GM12872 (cell line): Measurements from ENCODE around the gene STIL.

Source experiments
- TF ChIP-seq, protein P1 (sequence below): IDR thresholded peaks from 3 replicates; pipeline ENCODE4 v1.5.1; 2011; ENCODE audit warnings: low read depth, mild to moderate bottlenecking, low read length, moderate library complexity; ENCODE audit not compliant: insufficient read depth

STIL gene

DNA sequence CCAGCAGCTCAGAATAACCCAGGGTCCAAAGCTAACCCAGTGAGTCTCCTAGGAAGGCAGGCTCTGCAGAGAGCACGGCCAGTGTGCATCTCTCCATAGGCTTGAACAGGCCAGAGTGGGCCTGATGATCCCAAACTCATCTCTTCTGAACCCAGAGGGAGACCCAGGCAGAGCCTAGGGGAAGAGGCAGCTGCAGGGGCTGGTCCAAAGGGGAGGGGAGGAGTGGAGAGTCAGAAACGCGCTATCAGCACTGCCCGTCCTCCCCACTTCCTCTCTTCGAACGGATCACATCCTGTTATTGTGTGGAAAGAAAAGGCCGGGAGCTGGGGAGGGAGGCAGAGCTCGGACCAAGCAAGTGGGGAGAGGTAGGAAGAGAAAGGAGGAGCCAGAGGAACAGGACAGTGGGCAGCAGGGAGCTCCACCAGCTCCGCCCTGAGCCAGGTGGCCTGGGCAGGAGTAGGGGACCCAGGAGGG is 102.1 kb downstream of the STIL start:
- TF ChIP-seq, protein P1, sequence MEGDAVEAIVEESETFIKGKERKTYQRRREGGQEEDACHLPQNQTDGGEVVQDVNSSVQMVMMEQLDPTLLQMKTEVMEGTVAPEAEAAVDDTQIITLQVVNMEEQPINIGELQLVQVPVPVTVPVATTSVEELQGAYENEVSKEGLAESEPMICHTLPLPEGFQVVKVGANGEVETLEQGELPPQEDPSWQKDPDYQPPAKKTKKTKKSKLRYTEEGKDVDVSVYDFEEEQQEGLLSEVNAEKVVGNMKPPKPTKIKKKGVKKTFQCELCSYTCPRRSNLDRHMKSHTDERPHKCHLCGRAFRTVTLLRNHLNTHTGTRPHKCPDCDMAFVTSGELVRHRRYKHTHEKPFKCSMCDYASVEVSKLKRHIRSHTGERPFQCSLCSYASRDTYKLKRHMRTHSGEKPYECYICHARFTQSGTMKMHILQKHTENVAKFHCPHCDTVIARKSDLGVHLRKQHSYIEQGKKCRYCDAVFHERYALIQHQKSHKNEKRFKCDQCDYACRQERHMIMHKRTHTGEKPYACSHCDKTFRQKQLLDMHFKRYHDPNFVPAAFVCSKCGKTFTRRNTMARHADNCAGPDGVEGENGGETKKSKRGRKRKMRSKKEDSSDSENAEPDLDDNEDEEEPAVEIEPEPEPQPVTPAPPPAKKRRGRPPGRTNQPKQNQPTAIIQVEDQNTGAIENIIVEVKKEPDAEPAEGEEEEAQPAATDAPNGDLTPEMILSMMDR, result no peak

DNA sequence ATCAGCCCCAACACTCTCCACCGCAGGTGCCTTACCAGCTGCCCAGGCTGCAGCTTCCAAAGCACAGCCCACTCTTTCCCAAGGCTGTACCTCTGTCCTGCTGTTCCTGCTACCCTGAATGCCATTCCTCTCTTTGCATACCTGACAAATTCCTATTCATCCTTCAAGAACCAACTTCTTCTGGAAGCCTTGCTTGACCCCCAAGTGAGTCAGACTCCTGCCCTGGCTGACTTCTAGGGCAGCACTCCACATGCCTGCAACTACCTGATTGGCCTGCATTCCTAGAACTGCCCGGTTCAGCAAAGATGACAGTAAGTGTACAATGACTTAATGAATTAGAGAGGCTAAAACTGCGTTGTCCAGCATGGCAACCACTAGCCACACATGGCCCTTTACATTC is 103.3 kb downstream of the STIL start:
- TF ChIP-seq, protein P1, result no peak

DNA sequence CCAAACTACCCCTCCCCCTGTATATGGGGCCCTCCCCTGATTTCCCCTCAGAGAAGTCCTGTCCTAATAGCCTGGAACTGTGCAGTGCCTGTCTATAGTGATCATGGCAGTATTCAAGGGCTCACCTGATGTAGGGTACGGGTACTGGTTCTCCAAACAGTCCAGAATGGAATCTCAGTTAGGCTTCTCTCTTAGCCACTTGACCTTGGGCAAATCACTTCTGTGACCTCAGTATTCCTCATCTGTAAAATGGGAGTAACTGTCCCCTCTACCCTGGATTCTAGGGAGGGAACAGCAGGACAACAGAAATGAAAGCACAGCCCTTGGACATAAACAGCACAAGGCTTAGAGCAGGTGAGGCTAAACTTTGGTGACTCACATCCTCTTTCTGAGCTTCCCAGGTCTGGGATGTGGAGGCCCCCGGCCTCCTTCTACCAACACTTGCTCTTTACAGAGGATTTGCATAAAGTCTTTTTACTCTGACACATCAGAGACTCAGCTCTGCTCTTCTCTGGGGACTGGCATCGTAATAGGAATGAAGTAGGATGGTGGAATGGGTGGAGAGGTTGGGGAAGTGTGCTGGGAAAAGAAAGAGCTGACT is 104.1 kb downstream of the STIL start:
- TF ChIP-seq, protein P1, result no peak

DNA sequence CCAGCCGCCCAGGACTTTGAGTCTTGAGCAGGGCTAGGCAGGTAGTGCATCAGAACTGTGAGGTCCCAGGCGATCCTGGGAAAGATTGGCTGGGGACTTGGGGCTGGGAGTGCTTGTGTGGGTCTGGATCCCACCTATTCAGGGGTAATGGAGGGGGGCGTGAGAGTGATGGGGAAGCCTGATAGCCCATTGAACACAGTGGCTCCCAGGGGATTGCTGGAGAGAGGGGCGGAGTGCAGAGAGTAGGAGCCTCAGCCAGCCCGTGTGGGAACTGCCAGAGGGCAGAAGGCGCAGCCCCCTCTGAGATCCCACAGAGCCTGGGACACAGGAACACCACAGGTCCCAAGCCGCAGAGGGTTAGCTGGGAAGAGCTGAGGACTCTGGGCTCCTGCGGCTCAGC is 104.9 kb downstream of the STIL start:
- TF ChIP-seq, protein P1, result no peak

DNA sequence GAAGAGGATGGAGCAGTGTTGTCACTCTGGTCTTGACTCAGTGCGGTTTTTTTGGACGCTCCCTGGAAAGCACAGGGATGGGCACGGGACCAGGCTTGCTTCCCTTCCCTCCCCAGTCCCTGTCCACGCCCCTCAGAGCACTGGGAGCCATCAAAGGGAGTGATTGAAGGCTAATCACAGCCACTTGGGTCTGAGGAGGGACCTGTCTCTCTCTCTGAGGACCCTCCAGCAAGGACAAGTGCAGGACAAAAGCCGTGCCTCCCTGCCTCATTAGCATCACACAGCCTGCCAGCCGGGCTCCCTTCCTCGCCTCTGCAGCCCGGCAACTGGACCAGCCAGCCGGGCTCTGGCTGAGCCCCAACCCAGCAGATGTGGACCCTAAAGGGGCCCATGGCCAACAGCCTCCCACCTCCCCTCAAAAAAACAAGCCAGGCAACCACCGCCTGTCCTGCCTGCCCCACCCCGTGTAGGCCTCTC is 105.5 kb downstream of the STIL start:
- TF ChIP-seq, protein P1, result no peak

DNA sequence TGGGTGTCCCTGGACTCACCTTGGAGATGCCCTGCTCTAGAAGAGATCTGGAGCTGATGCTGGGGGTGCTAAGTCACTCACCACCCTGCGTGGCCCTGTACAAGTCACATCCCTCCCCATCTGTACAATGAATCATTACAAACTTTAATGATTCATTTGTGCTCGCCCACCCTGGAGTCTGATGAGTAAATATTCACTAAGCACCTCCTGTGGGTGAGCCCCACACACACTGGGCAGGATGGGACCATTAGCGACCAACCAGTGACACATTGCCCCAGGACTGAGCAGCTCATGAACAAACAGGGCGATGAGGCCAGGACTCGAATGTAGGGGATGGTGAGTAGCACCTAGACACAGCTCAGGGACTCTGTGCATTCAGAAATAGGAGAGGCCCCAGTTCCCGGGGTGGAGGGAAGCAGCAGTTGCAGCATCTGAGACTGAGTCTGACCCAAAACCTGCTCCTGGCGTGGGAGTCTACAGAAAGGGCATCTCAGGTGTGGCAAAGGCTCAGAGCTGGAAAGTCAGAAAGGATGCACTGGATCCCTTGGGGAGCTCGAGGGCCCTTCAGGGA is 106.1 kb downstream of the STIL start:
- TF ChIP-seq, protein P1, result no peak

DNA sequence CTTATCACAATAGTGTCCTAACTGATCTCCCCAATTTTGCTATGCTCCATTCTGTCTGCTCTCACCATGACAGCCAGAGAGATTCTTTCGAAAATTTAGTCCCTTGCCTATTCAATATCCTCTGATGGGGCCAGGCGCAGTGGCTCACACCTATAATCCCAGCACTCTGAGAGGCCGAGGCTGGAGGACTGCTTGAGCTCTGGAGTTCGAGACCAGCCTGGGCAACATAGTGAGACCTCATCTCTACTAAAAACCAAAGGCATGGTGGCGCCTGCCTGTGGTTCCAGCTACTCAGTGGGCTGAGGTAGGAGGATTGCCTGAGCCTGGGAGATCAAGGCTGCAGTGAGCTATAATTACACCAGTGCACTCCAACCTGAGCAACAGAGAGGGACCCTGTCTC is 108.0 kb downstream of the STIL start:
- TF ChIP-seq, protein P1, result no peak
